LHCN-M2 (cell line): Measurements from ENCODE around the gene FUOM. TPM values are rescaled to one million over a fixed set of nuclear protein-coding genes. Genes with fewer than 3 reads are reported as not detected.

ENCODE experiments used
- DNase-seq: peaks from one replicate; pipeline ENCODE4 v3.0.0-alpha.2; 2012; ENCODE audit warnings: low read depth
- total RNA-seq: library from RNA; depleted of rRNA; stranded (reverse); fragments of >200 nt; gene quantifications from 2 replicates; pipeline ENCODE4 v1.2.3, GENCODE V29; 2014

Gene FUOM
- total RNA-seq, 1 experiment from 2014 or later = 20.1 TPM

DNA sequence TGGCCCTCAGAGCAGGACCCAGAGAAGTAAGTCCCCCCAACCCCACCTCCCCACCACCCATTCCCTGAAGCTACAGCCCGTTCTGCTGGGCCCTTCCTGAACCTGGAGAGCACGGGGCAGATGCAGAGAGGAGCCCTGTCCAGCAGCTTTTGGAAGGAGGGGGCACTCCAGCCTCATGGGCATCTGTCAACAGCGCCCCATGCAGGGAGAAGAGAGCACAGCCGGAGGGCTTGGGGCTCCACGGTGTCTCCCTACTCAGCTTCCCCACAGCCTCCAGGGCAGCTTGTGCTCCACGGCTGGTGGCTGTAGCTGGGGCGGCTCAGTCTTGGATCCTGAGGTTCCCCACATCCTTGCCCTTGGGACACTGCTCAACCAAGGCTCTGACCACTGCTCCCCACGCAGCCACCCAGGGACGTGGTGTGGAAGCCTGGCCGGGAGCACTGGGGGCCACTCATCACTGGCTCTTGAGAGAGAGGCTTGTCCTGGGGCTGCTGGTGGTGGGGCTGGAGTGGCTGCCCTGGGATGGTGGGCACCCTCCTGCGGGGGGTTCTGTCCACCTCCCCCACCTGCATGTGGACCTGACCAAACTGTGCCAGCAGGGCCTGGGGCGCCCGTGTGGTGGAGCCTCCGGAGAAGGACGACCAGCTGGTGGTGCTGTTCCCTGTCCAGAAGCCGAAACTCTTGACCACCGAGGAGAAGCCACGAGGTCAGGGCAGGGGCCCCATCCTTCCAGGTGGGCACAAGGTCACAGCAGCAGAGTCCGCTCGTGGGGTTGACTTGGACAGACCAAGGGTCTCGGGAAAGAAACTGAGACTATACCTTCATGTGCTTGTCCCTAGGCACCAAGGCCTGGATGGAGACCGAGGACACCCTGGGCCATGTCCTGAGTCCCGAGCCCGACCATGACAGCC is 6.2 kb downstream of the FUOM start:
- no peak for DNase-seq

DNA sequence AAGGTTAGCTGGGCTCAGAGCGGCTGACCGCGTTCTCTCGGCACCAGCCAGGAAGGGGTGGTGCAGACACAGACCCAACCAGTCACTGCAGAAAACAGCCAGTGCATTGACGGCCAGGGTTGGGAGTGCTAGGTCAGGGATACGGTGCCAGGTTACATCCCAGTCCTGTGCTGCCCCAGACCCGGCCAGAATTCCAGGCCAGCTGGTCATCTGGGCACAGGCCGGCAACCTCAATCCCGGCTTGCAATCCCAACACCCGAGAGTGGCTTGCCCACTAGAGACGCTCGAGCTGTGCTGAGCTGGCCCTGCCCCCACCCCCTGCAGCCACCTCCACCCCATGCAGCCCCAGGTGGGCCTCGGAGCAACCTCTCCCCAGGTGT is 6.9 kb downstream of the FUOM start:
- DNase-seq = no peak

DNA sequence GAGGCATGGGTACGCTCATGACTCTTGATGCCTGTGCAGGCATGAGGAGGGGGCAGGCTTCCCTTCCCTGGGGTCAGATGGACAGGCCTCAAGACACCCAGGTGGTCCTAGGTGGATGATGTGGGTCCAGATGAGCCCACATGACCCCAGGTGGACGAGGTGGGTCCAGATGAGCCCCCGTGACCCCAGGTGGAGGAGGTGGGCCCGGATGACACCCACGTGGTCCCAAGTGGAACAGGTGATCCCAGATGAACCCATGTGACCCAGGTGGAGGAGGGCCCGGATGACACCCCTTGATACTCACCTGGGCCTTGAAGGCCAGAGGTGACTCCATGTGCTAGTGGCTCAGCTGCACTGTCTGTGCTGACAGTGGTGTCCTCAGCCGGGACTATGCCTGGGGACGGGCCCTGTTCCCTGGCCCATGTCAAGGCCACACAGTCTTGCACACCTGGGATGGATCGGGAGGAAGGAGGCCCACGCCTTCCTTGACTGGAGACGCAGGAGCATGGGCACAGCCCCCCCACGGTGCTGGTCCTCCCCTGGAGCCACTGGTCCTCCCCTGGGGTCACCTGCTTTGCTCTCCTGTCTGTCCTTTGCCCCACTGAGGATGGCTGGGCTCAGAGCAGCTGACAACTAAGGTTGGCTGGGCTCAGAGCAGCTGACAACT is 7.4 kb downstream of the FUOM start:
- no peak for DNase-seq

DNA sequence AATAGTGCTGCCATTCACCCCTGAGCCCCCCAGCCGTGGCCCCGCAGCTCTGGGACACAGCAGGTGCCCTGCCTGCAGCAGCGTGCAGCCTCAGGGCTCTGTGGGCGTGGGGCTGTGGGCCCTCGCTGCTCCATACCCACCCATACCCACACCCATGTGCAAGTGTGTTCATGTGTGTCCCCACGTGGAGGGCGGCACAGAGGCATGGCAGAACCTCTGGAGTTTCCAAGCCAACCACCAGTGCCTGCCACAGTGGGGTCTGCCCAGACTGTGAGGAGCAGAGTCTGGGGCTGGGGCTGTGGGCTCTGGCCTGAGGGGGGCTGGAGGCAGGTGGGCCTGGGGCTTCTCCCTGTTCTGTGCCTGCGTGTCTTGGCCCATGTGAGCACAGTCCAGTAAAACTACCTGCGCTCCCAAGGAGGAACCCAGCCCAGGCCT is 8.2 kb downstream of the FUOM start:
- DNase-seq = no peak

- DNase-seq = no peak
Observed at GRCh38 chr10:133349160-133349568, 8.7 kb downstream of the FUOM start.

DNA sequence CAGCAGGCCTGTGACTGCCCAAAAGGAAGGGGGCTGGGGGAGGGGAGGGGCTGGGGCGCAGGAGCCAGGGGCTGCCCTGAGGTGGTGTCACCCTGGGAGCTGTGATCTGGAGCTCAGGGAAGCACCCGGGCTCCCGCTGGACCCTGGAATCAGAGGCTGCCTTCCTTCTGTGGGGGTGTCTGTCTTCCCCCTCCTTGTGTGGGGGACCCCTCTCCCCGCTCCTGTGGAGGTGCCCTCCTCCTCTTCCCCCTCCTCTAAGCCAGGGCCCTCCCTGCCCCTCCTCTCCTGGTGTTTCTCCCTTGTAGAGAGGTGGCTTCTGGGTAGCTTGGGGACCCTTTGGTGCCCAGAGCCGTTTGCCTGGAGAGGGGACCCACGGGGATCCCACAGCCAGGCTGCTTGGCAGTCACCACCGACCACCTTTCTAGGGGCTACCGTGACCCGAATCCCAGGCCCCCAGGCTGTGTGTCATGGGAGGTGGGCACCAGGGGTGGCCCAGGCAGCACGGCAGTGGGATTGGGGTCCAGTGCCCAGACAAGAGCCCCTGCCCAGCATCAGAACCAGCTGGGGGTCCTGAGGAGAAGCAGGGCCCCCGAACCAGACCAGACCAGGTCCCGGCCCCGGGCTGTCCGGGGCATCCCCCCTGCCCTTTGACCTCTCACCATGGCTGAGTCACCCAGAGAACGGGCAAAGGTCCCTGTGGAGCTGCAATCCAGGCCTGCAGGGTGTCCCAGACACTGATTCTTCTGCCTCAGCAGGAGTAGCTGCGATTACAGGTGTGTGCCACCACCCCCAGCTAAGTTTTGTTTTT is 9.9 kb downstream of the FUOM start:
- no peak for DNase-seq

GRCh38 chr10:133346413-133346812 is 11.4 kb downstream of the FUOM start:
- DNase-seq = no peak

GRCh38 chr10:133344236-133344635 is 13.6 kb downstream of the FUOM start:
- no peak for DNase-seq

- no peak for DNase-seq
Observed at GRCh38 chr10:133343558-133343957, 14.3 kb downstream of the FUOM start.

GRCh38 chr10:133342942-133343341 is 14.9 kb downstream of the FUOM start:
- no peak for DNase-seq

DNA sequence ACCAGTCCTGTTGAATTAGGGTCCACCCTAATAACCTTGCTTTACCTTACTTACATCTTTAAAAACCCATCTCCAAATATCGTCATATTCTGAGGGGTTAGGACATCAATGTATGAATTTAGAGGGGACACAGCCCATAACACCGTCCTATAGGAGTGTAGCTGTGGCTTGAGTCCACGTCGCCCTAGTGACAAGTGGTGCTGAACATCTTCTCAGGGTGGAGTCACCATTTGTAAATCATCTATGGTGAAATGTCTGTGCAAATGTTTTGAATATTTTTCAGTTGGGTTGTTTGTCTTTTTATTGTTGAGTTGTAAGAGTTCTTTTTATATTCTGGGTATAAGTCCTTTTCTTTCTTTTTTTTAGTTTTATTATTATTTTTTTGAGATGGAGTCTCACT is 15.8 kb downstream of the FUOM start:
- no peak for DNase-seq

- DNase-seq = no peak
Observed at GRCh38 chr10:133339708-133340380, 18.0 kb downstream of the FUOM start.

DNA sequence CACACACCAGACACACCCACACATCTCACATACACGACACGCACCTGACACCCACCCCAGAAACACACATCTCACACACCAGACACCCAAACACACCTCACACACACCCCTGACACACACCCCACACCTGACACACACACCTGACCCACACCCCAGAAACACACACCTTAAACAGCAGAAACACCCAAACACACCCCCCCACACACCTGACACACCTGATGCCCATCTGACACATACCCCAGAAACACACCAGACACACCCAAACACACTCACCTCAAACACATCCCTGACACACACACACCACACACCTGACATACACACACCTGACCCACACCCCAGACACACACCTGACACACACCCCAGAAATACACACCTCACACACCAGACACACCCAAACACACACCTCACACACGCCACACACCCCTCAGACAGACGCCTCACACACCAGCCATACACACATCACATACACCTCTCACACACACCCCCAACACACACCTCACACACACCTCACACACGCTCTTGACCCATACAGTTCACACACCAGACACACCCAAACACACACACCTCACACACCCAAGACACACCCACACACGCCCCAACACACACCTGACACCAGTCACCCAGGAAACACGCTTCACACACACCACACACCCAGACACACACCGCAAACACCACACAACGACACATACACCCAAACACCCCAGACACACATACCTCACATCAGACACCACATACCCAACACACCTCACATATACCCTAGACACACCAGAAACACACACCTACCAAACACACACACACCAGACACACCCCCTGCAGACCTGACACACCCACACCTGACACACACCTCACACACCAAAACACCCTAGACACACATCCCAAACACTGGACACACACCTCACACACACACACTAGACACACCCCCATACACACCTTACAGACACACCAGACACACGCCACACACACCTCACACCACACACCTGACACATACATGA is 19.4 kb downstream of the FUOM start:
- DNase-seq = no peak

DNA sequence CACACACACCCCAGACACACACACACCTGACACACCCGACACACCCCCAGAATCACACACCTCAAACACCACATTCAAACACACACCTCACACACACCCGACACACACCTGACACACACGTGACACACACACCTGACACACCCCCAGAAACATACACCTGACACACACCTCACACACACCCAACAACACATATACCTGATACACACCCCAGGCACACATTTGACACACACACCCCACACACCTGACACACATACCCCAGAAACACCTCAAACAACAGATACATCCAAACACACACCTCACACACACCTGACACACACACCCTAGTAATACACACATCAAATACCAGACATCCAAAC is 20.5 kb downstream of the FUOM start:
- DNase-seq = no peak

DNA sequence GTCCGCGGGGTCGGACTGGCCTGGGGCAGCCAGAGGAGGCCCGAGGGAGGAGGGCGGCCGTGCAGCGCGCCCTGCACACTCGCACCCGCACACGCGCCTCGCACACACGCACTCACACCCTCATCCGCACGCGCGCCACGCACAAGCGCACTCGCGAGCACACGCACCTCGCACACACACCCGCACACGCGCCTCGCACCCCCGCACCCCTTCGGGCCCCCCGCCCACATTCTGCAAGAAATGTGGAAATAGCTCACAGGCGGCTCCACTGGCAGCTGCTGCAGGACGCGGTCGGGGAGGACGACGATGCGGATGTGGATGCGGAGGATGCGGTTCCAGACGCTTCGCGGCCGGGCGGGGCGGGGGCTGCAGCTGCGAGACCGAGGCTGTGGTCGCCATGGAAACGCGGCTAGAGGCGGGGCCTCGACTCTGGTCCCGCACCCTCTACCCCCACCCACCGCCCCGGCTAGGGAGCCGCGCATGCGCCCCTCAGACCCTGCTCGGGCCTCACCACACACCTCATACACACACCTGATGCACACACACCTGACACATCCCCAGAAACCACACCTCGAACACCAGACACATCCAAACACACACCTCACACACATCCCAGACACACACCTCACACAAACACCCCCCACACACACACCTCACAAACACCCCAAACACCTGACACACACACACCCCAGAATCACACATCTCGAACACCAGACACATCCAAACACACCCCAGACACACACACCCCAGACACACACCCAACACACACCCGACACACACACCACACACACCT is 21.0 kb downstream of the FUOM start, which contains the start of gene CALY:
Gene CALY, minus strand, starts transcription at position 320 of the 793 bp plus-strand sequence. CDS start 7,907 bp downstream, outside the sequence.
- no peak for DNase-seq

DNA sequence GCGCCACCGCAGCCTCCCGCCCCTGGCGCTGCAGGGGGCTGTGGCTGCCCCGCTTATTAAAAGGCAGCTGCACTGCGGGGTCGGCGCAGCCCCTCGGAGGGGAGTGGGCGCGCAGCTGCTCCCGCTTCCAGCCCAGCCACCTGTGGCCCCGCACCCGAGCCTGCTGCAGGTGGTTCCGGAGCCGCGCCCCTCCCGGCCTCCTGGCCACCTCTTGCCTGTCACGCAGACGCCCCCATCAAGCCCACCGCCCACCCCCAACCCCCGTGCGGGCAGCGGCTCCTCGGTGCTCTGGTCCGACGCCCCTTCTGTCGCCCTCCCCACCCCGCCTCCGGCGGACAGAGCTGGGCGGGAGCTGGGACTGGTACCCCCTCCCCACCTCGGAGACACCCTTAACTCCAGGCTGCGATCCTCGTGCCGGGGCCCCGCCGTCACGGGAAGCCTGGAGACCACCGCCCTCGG is 21.7 kb downstream of the FUOM start:
- no peak for DNase-seq

DNA sequence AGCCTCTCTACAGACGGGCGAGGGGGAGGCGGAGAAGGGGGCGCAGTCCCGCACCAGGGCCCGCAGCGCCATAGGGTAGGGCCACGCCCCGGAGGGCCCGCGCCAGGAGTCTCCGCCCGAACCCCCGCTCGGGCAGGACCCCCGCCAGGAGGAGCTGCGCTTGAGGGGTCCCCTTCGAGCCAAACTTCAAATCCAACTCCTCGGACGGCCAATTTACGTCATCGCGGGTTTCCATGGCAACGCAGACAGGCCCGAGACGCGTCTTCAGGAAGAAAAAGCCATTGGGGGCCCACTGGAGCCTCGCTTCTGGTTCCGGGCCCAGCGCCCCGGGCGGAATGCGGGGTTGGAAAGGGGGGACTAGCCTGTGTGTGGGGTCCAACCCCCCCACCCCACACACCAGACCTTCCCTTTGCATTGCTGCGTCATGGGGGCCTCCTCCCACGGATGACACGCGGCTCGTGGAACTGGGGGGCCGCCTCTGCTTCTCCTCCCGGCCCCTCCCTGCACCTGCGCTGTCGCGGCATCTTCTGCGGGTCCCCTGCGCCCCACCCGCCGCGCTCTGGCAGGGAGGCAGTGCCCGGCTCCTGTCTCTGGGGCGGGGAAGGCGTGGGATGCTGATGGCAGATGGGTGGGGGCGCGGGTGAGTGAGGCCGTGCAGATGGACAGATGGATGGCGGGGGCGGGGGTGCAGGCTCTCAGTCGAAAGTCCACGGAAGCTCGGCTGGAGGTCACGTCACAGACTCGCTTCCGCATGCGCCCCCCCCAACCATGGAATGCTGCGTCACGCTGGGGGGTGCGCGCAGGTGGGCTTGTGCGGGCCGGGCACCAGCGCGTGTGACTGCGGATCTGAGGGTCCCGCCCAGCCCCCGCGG is 22.3 kb downstream of the FUOM start:
- DNase-seq = peak; percentile 40

- DNase-seq = no peak
Observed at GRCh38 chr10:133334503-133335245, 23.1 kb downstream of the FUOM start.
